ENCODE results near the gene SLC6A9. TPM values are rescaled to one million over a fixed set of nuclear protein-coding genes. Genes with fewer than 3 reads are reported as not detected.

Gene SLC6A9
- total RNA-seq, 1 experiment from 2014 or later: 12.8 TPM

DNA sequence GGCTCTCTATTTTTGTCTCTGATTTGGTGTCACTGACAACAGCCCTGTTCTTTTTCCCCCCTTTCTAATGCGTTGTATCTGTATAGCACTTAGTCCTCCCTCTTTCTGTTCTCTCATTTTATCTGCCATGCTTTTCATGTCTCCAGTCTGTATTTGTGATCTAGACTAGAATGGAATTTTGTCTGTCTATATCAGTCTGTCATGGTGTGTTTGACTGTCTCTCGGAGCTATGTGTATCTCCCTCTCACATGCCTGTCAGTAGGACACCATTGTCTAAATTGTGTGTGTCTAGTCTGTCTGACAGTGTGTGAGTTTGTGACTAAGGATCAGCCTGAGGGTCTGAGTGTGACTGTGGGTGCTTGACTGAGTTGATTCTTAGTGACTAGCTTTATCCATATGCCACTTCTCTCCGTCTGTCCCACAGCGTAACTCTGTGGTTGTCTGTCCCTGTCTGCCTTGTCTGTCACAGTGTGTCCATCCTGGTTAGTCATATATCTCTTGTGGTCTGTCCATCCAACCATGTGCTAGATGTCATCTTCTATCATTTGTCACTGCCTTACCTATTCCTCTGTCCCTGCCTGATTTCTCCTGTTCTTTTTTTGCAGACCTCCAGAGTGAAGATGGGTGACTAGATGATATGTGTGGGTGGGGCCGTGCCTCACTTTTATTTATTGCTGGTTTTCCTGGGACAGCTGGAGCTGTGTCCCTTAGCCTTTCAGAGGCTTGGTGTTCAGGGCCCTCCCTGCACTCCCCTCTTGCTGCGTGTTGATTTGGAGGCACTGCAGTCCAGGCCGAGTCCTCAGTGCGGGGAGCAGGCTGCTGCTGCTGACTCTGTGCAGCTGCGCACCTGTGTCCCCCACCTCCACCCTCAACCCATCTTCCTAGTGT is 53.6 kb downstream of the SLC6A9 start:
- intact Hi-C loops (cut with micrococcal nuclease): no loop called here
- peak overlapping the region in 1 of 2 experiments; percentile 73; a peak in 2 of 4 replicates for H3K4me3 ChIP-seq (replicated peaks in 1 of 2; ENCODE audit: low read depth in 1 of 2, low read length in 2 of 2)
- DNase-seq (ENCODE audit: low read depth, low spot score) (no peak), ATAC-seq (no peak)
- H4K20me1 ChIP-seq (ENCODE audit: insufficient read depth): no peaks in the 10 kb centered on the region
- POLR2A ChIA-PET: interaction anchor here (0.6 kb wide), 1 partner anchor 330 kb away, joined by 3 read pairs; no protein-coding TSS in a partner anchor
- no TSS peak for BruUV-seq (replicated peaks)
- TF ChIP-seq SRF (IDR thresholded peaks at IDR 0.05; ENCODE audit: low read depth): no peak
- no peak for TF ChIP-seq FOSL1 (IDR thresholded peaks at IDR 0.05; ENCODE audit: low read depth)
- no peak for TF ChIP-seq SP1 (IDR thresholded peaks at IDR 0.05; ENCODE audit: low read depth)
- H3K27me3 ChIP-seq (ENCODE audit: insufficient read depth, low read length): no peaks in the 10 kb centered on the region
- no peaks in the 10 kb centered on the region for H3K9me3 ChIP-seq (ENCODE audit: control insufficient read depth in 1 of 2, insufficient read depth in 1 of 2, low read depth in 1 of 2, low read length in 2 of 2)
- CTCF ChIA-PET: interaction anchor here (1.3 kb wide), 1 partner anchor 71 kb away, joined by 3 read pairs; no protein-coding TSS in a partner anchor
- no peak overlapping the region for H2AFZ ChIP-seq (ENCODE audit: low read depth, low read length, poor library complexity, severe bottlenecking)
- H3K9ac ChIP-seq (ENCODE audit: low read length): peak overlapping the region; percentile 77
- H3K36me3 ChIP-seq (ENCODE audit: control insufficient read depth in 1 of 2, insufficient read depth in 2 of 2, low read length in 2 of 2): peaks cover 10 to 44% of the 10 kb centered on the region in 2 experiments; a peak in 3 of 4 replicates
- H3K4me2 ChIP-seq (ENCODE audit: low read length): peak overlapping the region; percentile 87
- peaks cover 73% of the 10 kb centered on the region for H3K79me2 ChIP-seq (ENCODE audit: insufficient read depth, low read length)
- RAD21 ChIA-PET (ENCODE audit: low non-redundant PET in 1 of 2, low total read pairs in 2 of 2, uncharacterized antibody in 2 of 2, unreplicated experiment in 2 of 2): no interaction called here
- no peaks in the 10 kb centered on the region for H3K9me2 ChIP-seq (ENCODE audit: insufficient read depth)
- H3K27ac ChIP-seq (ENCODE audit: low read depth, low read length): peak overlapping the region; percentile 81
- H3K4me1 ChIP-seq (ENCODE audit: control insufficient read depth in 1 of 2, insufficient read depth in 2 of 2, low read length in 2 of 2): peaks cover 21 to 61% of the 10 kb centered on the region in 2 experiments

DNA sequence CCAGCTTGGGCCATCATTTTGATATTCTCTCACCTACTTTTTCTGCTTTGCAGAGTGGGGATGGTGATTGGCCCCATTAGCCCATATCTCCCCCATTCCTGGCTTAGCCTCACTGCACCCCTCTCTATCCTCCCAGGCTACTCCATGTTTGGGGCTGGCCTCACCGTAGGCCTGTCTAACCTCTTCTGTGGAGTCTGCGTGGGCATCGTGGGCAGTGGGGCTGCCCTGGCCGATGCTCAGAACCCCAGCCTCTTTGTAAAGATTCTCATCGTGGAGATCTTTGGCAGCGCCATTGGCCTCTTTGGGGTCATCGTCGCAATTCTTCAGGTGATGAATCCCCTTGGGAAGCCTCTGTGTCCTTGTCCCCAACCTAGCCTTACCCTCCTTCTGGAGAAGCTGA is 54.4 kb downstream of the SLC6A9 start:
- no peak for DNase-seq (ENCODE audit: low read depth, low spot score)
- Histone ChIP-seq H3K9me3 (ENCODE audit: control insufficient read depth in 1 of 2, insufficient read depth in 1 of 2, low read depth in 1 of 2, low read length in 2 of 2) (no peaks in the 10 kb centered on the region), H3K36me3 (ENCODE audit: control insufficient read depth in 1 of 2, insufficient read depth in 2 of 2, low read length in 2 of 2) (peaks cover 13 to 48% of the 10 kb centered on the region in 2 experiments; a peak in 3 of 4 replicates), H3K4me2 (ENCODE audit: low read length) (no peak overlapping the region), H3K9ac (ENCODE audit: low read length) (no peak overlapping the region), H3K4me1 (ENCODE audit: control insufficient read depth in 1 of 2, insufficient read depth in 2 of 2, low read length in 2 of 2) (peaks cover 21 to 61% of the 10 kb centered on the region in 2 experiments), H3K27me3 (ENCODE audit: insufficient read depth, low read length) (no peaks in the 10 kb centered on the region), H4K20me1 (ENCODE audit: insufficient read depth) (no peaks in the 10 kb centered on the region), H3K79me2 (ENCODE audit: insufficient read depth, low read length) (peaks cover 66% of the 10 kb centered on the region), H3K9me2 (ENCODE audit: insufficient read depth) (no peaks in the 10 kb centered on the region), H3K27ac (ENCODE audit: low read depth, low read length) (no peak overlapping the region), H2AFZ (ENCODE audit: low read depth, low read length, poor library complexity, severe bottlenecking) (no peak overlapping the region), H3K4me3 (replicated peaks in 1 of 2; ENCODE audit: low read depth in 1 of 2, low read length in 2 of 2) (no peak overlapping the region)
- intact Hi-C loops (cut with micrococcal nuclease): no loop called here
- RAD21 ChIA-PET (ENCODE audit: low non-redundant PET in 1 of 2, low total read pairs in 2 of 2, uncharacterized antibody in 2 of 2, unreplicated experiment in 2 of 2): no interaction called here
- no peak for ATAC-seq
- TF ChIP-seq SP1 (IDR thresholded peaks at IDR 0.05; ENCODE audit: low read depth) (no peak), TCF7L2 (IDR thresholded peaks at IDR 0.05; ENCODE audit: borderline replicate concordance, extremely low read depth, insufficient read depth, insufficient read length) (no peak), POLR2AphosphoS5 (IDR thresholded peaks at IDR 0.05; ENCODE audit: low read depth, low read length) (no peak), ZFX (IDR thresholded peaks at IDR 0.05) (no peak), EZH2phosphoT487 (IDR thresholded peaks at IDR 0.05; ENCODE audit: borderline replicate concordance) (no peak), CEBPB (IDR thresholded peaks at IDR 0.05; ENCODE audit: low read depth) (no peak), FOSL1 (IDR thresholded peaks at IDR 0.05; ENCODE audit: low read depth) (no peak), JUND (IDR thresholded peaks at IDR 0.05) (no peak), YY1 (IDR thresholded peaks at IDR 0.05; ENCODE audit: extremely low read depth, insufficient replicate concordance, low read depth, low read length) (no peak)
- TF ChIP-seq, protein P1, sequence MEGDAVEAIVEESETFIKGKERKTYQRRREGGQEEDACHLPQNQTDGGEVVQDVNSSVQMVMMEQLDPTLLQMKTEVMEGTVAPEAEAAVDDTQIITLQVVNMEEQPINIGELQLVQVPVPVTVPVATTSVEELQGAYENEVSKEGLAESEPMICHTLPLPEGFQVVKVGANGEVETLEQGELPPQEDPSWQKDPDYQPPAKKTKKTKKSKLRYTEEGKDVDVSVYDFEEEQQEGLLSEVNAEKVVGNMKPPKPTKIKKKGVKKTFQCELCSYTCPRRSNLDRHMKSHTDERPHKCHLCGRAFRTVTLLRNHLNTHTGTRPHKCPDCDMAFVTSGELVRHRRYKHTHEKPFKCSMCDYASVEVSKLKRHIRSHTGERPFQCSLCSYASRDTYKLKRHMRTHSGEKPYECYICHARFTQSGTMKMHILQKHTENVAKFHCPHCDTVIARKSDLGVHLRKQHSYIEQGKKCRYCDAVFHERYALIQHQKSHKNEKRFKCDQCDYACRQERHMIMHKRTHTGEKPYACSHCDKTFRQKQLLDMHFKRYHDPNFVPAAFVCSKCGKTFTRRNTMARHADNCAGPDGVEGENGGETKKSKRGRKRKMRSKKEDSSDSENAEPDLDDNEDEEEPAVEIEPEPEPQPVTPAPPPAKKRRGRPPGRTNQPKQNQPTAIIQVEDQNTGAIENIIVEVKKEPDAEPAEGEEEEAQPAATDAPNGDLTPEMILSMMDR (IDR thresholded peaks at IDR 0.05 in 2 of 3, conservative IDR thresholded peaks at IDR 0.05 in 1 of 3; ENCODE audit: borderline replicate concordance in 1 of 3, insufficient read depth in 1 of 3, low read depth in 2 of 3, low read length in 2 of 3): no peak
- POLR2A ChIA-PET: no interaction called here
- CTCF ChIA-PET: no interaction called here
- BruUV-seq (replicated peaks): no TSS peak

All from HCT116 (cell line).